ENCODE results near the gene MPDU1.
"Not testable (repeated sequence)": the region's sequence is repeated elsewhere in the genome, so short reads cannot be mapped to it uniquely, and the experiment has no call there.

MPDU1 gene

GRCh38 chr17:7615265-7615747 lies 31.7 kb downstream of the MPDU1 start:
- Histone ChIP-seq H3K9ac (no peak overlapping the region), H3K4me3 (IDR thresholded peaks at IDR 0.05; ENCODE audit: insufficient read depth, low read depth, low read length) (no peak overlapping the region), H2AFZ (ENCODE audit: low read depth) (peak overlapping the region; percentile 44; the same call in 1 of the 2 replicates), H3K36me3 (ENCODE audit: insufficient read depth) (no peaks in the 10 kb centered on the region), H4K20me1 (ENCODE audit: insufficient read depth) (no peaks in the 10 kb centered on the region), H3K4me2 (no peak overlapping the region), H3K79me2 (ENCODE audit: insufficient read depth, low read depth) (no peaks in the 10 kb centered on the region), H3K27me3 (ENCODE audit: insufficient read depth, low read depth) (no peaks in the 10 kb centered on the region), H3K27ac (no peak overlapping the region), H3K4me1 (ENCODE audit: low read depth, poor library complexity, severe bottlenecking) (no peaks in the 10 kb centered on the region)
- TF ChIP-seq CTCF (conservative IDR thresholded peaks at IDR 0.05; ENCODE audit: low read depth, low read length): no peak

GRCh38 chr17:7618608-7619007 lies 35.0 kb downstream of the MPDU1 start:
- no peaks in the 10 kb centered on the region for H3K36me3 ChIP-seq (ENCODE audit: insufficient read depth)
- no peak overlapping the region for H3K4me2 ChIP-seq
- H3K4me1 ChIP-seq (ENCODE audit: low read depth, poor library complexity, severe bottlenecking): no peaks in the 10 kb centered on the region
- H3K79me2 ChIP-seq (ENCODE audit: insufficient read depth, low read depth): no peaks in the 10 kb centered on the region
- H2AFZ ChIP-seq (ENCODE audit: low read depth): no peak overlapping the region
- TF ChIP-seq CTCF (conservative IDR thresholded peaks at IDR 0.05; ENCODE audit: low read depth, low read length): no peak
- no peaks in the 10 kb centered on the region for H4K20me1 ChIP-seq (ENCODE audit: insufficient read depth)
- H3K4me3 ChIP-seq (IDR thresholded peaks at IDR 0.05; ENCODE audit: insufficient read depth, low read depth, low read length): no peak overlapping the region
- H3K9ac ChIP-seq: no peak overlapping the region
- no peaks in the 10 kb centered on the region for H3K27me3 ChIP-seq (ENCODE audit: insufficient read depth, low read depth)
- no peak overlapping the region for H3K27ac ChIP-seq

GRCh38 chr17:7620835-7621234 lies 37.2 kb downstream of the MPDU1 start:
- H3K4me3 ChIP-seq (IDR thresholded peaks at IDR 0.05; ENCODE audit: insufficient read depth, low read depth, low read length): no peak overlapping the region
- no peak overlapping the region for H2AFZ ChIP-seq (ENCODE audit: low read depth)
- H3K4me2 ChIP-seq: no peak overlapping the region
- H3K79me2 ChIP-seq (ENCODE audit: insufficient read depth, low read depth): no peaks in the 10 kb centered on the region
- H3K27ac ChIP-seq: no peak overlapping the region
- no peaks in the 10 kb centered on the region for H3K4me1 ChIP-seq (ENCODE audit: low read depth, poor library complexity, severe bottlenecking)
- H3K27me3 ChIP-seq (ENCODE audit: insufficient read depth, low read depth): no peaks in the 10 kb centered on the region
- H3K36me3 ChIP-seq (ENCODE audit: insufficient read depth): no peaks in the 10 kb centered on the region
- TF ChIP-seq CTCF (conservative IDR thresholded peaks at IDR 0.05; ENCODE audit: low read depth, low read length): no peak
- H3K9ac ChIP-seq: no peak overlapping the region
- no peaks in the 10 kb centered on the region for H4K20me1 ChIP-seq (ENCODE audit: insufficient read depth)

- no peaks in the 10 kb centered on the region for H3K4me1 ChIP-seq (ENCODE audit: low read depth, poor library complexity, severe bottlenecking)
- no peaks in the 10 kb centered on the region for H4K20me1 ChIP-seq (ENCODE audit: insufficient read depth)
- no peak for TF ChIP-seq CTCF (conservative IDR thresholded peaks at IDR 0.05; ENCODE audit: low read depth, low read length)
- H3K27ac ChIP-seq: no peak overlapping the region
- no peaks in the 10 kb centered on the region for H3K27me3 ChIP-seq (ENCODE audit: insufficient read depth, low read depth)
- no peak overlapping the region for H3K4me3 ChIP-seq (IDR thresholded peaks at IDR 0.05; ENCODE audit: insufficient read depth, low read depth, low read length)
- H3K36me3 ChIP-seq (ENCODE audit: insufficient read depth): no peaks in the 10 kb centered on the region
- H2AFZ ChIP-seq (ENCODE audit: low read depth): no peak overlapping the region
- H3K4me2 ChIP-seq: no peak overlapping the region
- H3K9ac ChIP-seq: no peak overlapping the region
- no peaks in the 10 kb centered on the region for H3K79me2 ChIP-seq (ENCODE audit: insufficient read depth, low read depth)
Observed at GRCh38 chr17:7623661-7624060, 40.0 kb downstream of the MPDU1 start.

- not testable (repeated sequence) for H3K4me1 ChIP-seq (ENCODE audit: low read depth, poor library complexity, severe bottlenecking); H3K79me2 ChIP-seq (ENCODE audit: insufficient read depth, low read depth); H3K36me3 ChIP-seq (ENCODE audit: insufficient read depth); H2AFZ ChIP-seq (ENCODE audit: low read depth); H4K20me1 ChIP-seq (ENCODE audit: insufficient read depth); H3K4me3 ChIP-seq (IDR thresholded peaks at IDR 0.05; ENCODE audit: insufficient read depth, low read depth, low read length); H3K4me2 ChIP-seq; H3K27me3 ChIP-seq (ENCODE audit: insufficient read depth, low read depth); H3K27ac ChIP-seq; H3K9ac ChIP-seq
Observed at GRCh38 chr17:7625749-7626148, 42.1 kb downstream of the MPDU1 start.
